ENCODE data around the gene RBM46. TPM values are rescaled to one million over a fixed set of nuclear protein-coding genes. Genes with fewer than 3 reads are reported as not detected.
A peak's percentile ranks its signal among the peaks of the same experiment; 100 is the strongest.

RBM46 gene, protein sequence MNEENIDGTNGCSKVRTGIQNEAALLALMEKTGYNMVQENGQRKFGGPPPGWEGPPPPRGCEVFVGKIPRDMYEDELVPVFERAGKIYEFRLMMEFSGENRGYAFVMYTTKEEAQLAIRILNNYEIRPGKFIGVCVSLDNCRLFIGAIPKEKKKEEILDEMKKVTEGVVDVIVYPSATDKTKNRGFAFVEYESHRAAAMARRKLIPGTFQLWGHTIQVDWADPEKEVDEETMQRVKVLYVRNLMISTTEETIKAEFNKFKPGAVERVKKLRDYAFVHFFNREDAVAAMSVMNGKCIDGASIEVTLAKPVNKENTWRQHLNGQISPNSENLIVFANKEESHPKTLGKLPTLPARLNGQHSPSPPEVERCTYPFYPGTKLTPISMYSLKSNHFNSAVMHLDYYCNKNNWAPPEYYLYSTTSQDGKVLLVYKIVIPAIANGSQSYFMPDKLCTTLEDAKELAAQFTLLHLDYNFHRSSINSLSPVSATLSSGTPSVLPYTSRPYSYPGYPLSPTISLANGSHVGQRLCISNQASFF
- polyA plus RNA-seq (2013, experiment 1 of 2) = not detected
- polyA plus RNA-seq (2013, experiment 2 of 2) = not detected

DNA sequence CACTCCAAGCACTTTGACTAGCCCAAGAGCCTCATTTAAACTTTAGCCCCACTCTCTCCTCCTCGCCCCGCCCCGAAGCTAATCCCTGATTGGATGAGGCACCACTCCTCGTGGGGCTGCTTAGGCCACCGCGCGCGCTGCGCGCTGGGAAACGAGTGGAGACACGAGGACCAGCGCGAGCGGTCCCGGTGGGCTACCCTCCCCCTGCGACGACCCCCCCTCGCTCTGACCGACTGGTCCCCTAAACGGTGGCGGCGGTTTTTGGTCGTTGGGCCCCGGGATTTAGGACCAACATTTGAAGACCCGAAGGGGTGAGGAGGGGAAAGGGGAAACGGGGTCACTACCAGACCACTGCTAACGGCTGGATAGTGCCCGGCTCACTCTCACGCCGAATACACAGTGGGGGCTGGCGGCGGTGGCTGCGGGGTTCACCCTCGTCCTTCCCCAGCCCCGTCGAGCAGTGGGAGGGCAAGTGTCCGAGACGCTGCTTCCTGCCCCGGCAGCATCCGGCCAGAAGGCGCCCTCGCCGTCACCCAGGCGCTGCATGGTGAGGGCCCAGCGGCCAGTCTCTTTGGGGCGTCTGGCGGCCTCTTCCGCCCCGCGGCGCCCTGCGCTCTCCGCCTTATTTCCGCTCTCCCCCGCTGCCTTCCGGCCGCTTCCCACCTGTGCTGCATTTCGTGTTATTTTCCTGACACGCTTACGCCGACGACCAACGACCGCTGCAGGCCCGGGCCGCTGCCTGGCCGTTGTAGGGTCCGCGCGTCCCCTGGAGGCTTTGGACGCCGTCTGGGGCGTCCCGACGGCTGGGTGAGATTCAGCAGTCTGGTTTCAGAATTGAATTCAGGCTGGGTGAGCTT, at the start of gene RBM46:
Gene RBM46 (plus strand): TSS at position 147 of the 857 bp plus-strand sequence. CDS start 15,481 bp downstream, outside the sequence.
- no peak within 1 kb of the TSS for H3K4me3 ChIP-seq (ENCODE audit: extremely low read depth, insufficient read depth, low read length, poor library complexity, severe bottlenecking)
- H3K36me3 ChIP-seq (ENCODE audit: control insufficient read depth, insufficient read depth, low read length) = no peaks in the 10 kb centered on the region
- no peaks in the 10 kb centered on the region for H3K9me3 ChIP-seq (ENCODE audit: control insufficient read depth, low read length)
- H3K4me1 ChIP-seq (ENCODE audit: control insufficient read depth, insufficient read depth, low read length, poor library complexity, severe bottlenecking) = no peaks in the 10 kb centered on the region
- no peak within 1 kb of the TSS for H3K27ac ChIP-seq (ENCODE audit: low read depth, low read length, severe bottlenecking)
- 94% methylated on average over 63 to 76 of the region's 76 CpGs for WGBS, 2 experiments (ENCODE audit: insufficient coverage in 2 of 2)

DNA sequence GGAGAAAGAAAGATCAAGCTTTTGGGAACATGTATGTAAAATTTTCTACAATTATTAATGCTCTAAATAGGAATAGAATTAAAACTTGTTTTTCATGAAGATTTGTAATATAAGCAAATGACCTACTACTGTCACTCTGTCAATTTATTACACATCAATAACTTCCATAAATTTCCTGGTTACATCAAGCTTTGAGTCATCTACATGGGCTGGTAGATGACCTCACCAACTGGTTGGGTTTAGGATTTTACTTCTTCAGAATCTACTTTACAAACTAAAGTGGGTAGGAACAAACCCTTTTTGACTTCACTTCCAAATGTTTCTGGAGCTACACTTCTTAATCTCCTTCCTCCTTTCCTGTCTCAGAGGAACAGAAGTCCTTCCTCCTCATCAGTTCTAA, 49.3 kb upstream of the RBM46 start:
- Histone ChIP-seq H3K27ac (ENCODE audit: low read depth, low read length, severe bottlenecking) (no peak overlapping the region), H3K9me3 (ENCODE audit: control insufficient read depth, low read length) (no peaks in the 10 kb centered on the region), H3K4me1 (ENCODE audit: control insufficient read depth, insufficient read depth, low read length, poor library complexity, severe bottlenecking) (no peaks in the 10 kb centered on the region), H3K36me3 (ENCODE audit: control insufficient read depth, insufficient read depth, low read length) (no peaks in the 10 kb centered on the region), H3K4me3 (ENCODE audit: extremely low read depth, insufficient read depth, low read length, poor library complexity, severe bottlenecking) (no peak overlapping the region)

DNA sequence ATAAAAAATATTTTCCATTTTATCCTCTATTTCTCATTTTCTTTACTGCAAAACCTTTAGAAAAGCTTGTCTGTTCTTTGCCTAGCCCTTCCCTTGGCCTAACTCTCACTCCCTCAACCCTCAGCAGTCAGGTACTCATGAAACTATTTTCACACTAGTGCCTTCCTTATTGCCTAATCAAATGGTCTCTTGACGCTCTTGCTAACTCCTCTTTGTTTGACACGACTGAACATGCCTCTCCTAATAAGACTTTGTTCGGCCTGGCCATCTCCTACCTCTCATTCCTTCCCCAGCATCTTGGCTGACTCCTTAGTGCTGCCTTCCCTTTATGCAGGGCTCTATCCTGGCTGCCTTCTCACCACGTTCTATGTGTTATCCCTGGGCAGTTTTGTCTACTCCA, 48.4 kb upstream of the RBM46 start:
- Histone ChIP-seq H3K9me3 (ENCODE audit: control insufficient read depth, low read length) (no peaks in the 10 kb centered on the region), H3K36me3 (ENCODE audit: control insufficient read depth, insufficient read depth, low read length) (no peaks in the 10 kb centered on the region), H3K4me3 (ENCODE audit: extremely low read depth, insufficient read depth, low read length, poor library complexity, severe bottlenecking) (no peak overlapping the region), H3K27ac (ENCODE audit: low read depth, low read length, severe bottlenecking) (no peak overlapping the region), H3K4me1 (ENCODE audit: control insufficient read depth, insufficient read depth, low read length, poor library complexity, severe bottlenecking) (no peaks in the 10 kb centered on the region)
- WGBS, 2 experiments (ENCODE audit: insufficient coverage in 2 of 2) = 81 to 93% methylated on average over 4 of the region's 4 CpGs

DNA sequence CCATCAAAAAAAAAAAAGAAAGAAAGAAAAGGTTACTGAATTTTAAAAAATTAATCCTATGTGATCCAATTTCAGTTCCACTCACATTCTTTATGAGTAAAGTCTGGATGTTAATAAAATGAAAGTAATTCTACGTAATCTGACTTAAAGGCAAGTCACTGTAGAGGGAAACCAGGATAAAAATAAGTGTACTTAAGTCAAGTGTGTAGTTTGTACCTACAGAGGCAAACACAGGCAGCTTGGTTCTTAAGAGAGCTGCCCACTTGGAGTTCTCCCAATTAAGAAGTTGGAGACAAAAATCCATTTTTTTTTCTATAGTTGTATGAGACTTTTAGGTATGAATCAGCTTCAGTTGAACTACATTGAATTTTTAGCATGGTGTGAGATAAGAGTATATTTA, 44.3 kb upstream of the RBM46 start:
- H3K36me3 ChIP-seq (ENCODE audit: control insufficient read depth, insufficient read depth, low read length) = no peaks in the 10 kb centered on the region
- no peak overlapping the region for H3K27ac ChIP-seq (ENCODE audit: low read depth, low read length, severe bottlenecking)
- 80% methylated on average over 1 of the region's 1 CpG; no CpG with 5 or more reads in 1 of the 2 experiments for WGBS, 2 experiments (ENCODE audit: insufficient coverage in 2 of 2)
- no peak overlapping the region for H3K4me3 ChIP-seq (ENCODE audit: extremely low read depth, insufficient read depth, low read length, poor library complexity, severe bottlenecking)
- H3K4me1 ChIP-seq (ENCODE audit: control insufficient read depth, insufficient read depth, low read length, poor library complexity, severe bottlenecking) = peaks cover 13% of the 10 kb centered on the region
- no peaks in the 10 kb centered on the region for H3K9me3 ChIP-seq (ENCODE audit: control insufficient read depth, low read length)

DNA sequence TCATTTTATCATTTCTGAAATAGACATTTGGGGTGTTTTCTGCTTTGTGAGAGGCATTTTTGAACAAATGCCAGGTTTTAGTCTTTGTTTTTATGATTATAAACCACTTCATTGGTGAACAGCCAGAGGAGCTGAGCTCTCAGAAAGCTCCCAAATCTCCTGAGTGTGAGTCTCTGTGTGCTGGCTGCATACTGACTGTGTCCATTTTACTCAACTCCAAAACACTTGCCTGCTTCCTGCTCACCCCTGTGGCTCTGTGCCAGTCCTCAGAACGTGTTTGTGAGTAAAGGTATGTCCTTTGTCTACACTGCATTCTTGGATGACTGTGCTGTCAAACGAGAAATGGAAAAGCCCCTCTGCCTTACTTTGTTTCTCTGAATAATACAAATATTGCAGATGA, 42.6 kb upstream of the RBM46 start:
- Histone ChIP-seq H3K4me3 (ENCODE audit: extremely low read depth, insufficient read depth, low read length, poor library complexity, severe bottlenecking) (no peak overlapping the region), H3K4me1 (ENCODE audit: control insufficient read depth, insufficient read depth, low read length, poor library complexity, severe bottlenecking) (peaks cover 26% of the 10 kb centered on the region), H3K9me3 (ENCODE audit: control insufficient read depth, low read length) (no peaks in the 10 kb centered on the region), H3K36me3 (ENCODE audit: control insufficient read depth, insufficient read depth, low read length) (no peaks in the 10 kb centered on the region), H3K27ac (ENCODE audit: low read depth, low read length, severe bottlenecking) (no peak overlapping the region)
- WGBS, 2 experiments (ENCODE audit: insufficient coverage in 2 of 2) = no CpG with 5 or more reads among the region's 2 CpGs

DNA sequence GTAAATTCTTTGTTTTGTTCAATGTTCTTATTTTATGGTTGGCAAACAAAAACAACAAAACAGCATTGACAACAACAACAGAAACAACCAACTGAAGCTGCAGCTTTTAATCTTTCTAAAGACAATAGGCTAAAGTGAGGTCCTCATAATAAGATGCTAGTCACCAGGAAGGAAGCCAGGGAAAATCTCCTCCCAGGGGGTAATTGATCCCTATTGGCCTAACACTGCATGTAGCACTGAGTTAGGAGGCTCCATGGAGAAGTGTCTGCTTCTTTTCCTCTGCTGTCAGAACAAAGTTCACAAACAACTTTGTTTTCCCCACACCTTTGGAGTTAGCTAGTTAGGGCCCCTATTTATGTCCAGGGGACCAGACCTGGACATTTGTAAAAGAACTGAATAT, 42.0 kb upstream of the RBM46 start:
- Histone ChIP-seq H3K27ac (ENCODE audit: low read depth, low read length, severe bottlenecking) (no peak overlapping the region), H3K36me3 (ENCODE audit: control insufficient read depth, insufficient read depth, low read length) (no peaks in the 10 kb centered on the region), H3K4me3 (ENCODE audit: extremely low read depth, insufficient read depth, low read length, poor library complexity, severe bottlenecking) (no peak overlapping the region), H3K4me1 (ENCODE audit: control insufficient read depth, insufficient read depth, low read length, poor library complexity, severe bottlenecking) (peaks cover 29% of the 10 kb centered on the region), H3K9me3 (ENCODE audit: control insufficient read depth, low read length) (no peaks in the 10 kb centered on the region)

DNA sequence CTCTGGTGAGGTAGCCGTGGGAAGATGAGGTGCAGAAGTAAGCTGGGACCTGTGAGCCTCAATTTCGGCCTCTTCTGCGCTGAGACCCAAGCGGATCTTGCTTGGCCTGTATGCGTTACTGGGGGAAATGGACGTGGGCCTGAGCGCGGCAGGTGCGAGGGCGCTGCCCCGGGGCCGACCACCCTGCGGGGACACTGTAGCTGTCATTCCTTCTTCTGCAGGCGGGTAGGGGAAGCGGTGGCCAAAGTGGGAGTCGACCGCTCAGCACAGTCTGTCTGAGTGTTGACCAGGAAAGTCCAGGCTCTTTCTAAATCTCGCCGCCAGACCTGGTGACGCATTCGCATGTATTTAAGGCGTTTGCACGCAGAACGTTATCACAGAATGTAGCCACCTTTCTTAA, 40.6 kb upstream of the RBM46 start:
- no peak overlapping the region for H3K27ac ChIP-seq (ENCODE audit: low read depth, low read length, severe bottlenecking)
- no peaks in the 10 kb centered on the region for H3K36me3 ChIP-seq (ENCODE audit: control insufficient read depth, insufficient read depth, low read length)
- H3K9me3 ChIP-seq (ENCODE audit: control insufficient read depth, low read length) = no peaks in the 10 kb centered on the region
- H3K4me3 ChIP-seq (ENCODE audit: extremely low read depth, insufficient read depth, low read length, poor library complexity, severe bottlenecking) = no peak overlapping the region
- peaks cover 29% of the 10 kb centered on the region for H3K4me1 ChIP-seq (ENCODE audit: control insufficient read depth, insufficient read depth, low read length, poor library complexity, severe bottlenecking)
- 53 to 55% methylated on average over 20 of the region's 24 CpGs for WGBS, 2 experiments (ENCODE audit: insufficient coverage in 2 of 2)

DNA sequence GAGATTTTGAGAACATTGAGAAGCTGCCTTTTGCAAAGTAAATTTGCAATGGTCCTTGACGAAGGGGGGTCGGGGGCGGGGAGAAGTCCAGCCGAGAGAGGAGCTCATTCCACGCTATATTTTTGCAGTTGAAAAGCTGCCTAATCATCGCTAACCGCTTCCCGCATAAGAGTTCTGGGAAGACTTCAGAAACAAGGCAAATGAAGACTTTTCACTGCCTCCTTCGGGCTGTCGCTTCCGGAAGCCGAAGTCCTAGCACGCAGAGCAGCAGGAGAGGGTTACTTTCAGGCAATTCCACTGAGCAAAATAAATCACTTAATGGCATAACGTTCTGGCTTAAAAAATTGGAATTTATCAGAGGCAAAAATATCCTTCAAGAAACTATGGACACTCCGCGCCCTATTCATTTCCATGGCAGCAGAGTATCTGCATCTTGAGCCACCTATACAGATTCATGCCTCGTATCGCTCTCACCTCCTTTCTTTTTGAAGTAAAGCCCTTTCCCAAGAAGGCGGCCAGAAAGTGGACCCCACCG, 39.9 kb upstream of the RBM46 start:
- H3K9me3 ChIP-seq (ENCODE audit: control insufficient read depth, low read length) = no peaks in the 10 kb centered on the region
- WGBS, 2 experiments (ENCODE audit: insufficient coverage in 2 of 2) = 5 to 6% methylated on average over 12 to 15 of the region's 20 CpGs
- peak overlapping the region; percentile 5 for H3K4me3 ChIP-seq (ENCODE audit: extremely low read depth, insufficient read depth, low read length, poor library complexity, severe bottlenecking)
- H3K4me1 ChIP-seq (ENCODE audit: control insufficient read depth, insufficient read depth, low read length, poor library complexity, severe bottlenecking) = peaks cover 29% of the 10 kb centered on the region
- no peak overlapping the region for H3K27ac ChIP-seq (ENCODE audit: low read depth, low read length, severe bottlenecking)
- H3K36me3 ChIP-seq (ENCODE audit: control insufficient read depth, insufficient read depth, low read length) = no peaks in the 10 kb centered on the region

DNA sequence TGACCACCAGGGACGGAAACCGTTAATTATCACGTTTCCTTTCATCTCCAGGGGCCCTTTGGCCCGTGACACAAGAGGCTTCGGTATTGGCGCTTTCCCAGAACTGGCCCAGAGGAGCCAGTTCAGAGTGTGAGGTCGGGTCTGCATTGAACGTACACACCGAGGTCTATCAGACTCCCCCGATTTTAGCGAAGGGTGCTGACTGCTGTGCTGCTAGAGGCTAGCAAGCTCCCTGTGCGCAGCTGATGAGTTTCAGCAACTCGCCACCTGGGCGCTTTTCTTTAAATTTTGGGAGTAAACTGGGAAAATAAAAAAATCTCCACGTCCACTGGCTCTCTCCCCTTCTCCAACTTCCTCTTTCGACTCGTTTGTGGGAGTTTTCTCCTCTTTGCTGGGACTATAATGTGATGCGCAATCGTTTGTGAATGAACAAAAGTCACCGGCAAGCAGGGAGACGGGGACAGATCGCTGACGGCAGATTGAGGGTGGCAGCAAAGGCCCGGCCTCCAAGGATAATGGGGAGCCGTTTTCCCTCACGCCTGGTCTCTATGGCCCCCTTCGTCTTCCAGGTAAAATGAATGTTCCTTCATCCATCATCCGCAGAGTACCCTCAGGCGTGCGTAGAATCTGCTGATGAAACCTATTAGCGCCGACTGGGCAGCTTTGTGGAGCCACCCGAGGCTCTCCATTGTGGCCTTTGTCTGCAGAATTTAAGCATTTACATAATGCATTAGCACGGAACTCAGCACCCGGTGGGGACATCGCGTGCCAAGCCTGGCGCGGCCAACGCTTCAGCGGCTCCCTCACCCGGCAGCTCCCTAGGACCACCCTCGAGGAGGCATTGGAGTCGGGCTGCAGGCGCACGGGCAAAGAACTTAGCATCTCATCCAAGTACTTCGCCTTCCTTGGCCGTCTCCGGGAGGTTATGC, 38.9 kb upstream of the RBM46 start:
- no peak overlapping the region for H3K27ac ChIP-seq (ENCODE audit: low read depth, low read length, severe bottlenecking)

More for the DNA sequence above, 38.9 kb upstream of the RBM46 start:
- H3K4me1 ChIP-seq (ENCODE audit: control insufficient read depth, insufficient read depth, low read length, poor library complexity, severe bottlenecking) = peaks cover 29% of the 10 kb centered on the region
- no peaks in the 10 kb centered on the region for H3K9me3 ChIP-seq (ENCODE audit: control insufficient read depth, low read length)
- no peaks in the 10 kb centered on the region for H3K36me3 ChIP-seq (ENCODE audit: control insufficient read depth, insufficient read depth, low read length)
- 1% methylated on average over 28 to 37 of the region's 49 CpGs for WGBS, 2 experiments (ENCODE audit: insufficient coverage in 2 of 2)
- H3K4me3 ChIP-seq (ENCODE audit: extremely low read depth, insufficient read depth, low read length, poor library complexity, severe bottlenecking) = peak overlapping the region; percentile 16

Measured in mesodermal cell (in vitro differentiated cells).